Activated T-helper 9 cell treated with anti-CD3 and anti-CD28 coated beads, Interleukin-2, amount 50 U/mL, for 16 hours (primary cell): ENCODE results near the gene FCER2.

Experiments used
- DNase-seq: peaks from one replicate; pipeline ENCODE4 v3.0.0-alpha.2; 2020; ENCODE audit warnings: low read depth

The FCER2 gene

DNA sequence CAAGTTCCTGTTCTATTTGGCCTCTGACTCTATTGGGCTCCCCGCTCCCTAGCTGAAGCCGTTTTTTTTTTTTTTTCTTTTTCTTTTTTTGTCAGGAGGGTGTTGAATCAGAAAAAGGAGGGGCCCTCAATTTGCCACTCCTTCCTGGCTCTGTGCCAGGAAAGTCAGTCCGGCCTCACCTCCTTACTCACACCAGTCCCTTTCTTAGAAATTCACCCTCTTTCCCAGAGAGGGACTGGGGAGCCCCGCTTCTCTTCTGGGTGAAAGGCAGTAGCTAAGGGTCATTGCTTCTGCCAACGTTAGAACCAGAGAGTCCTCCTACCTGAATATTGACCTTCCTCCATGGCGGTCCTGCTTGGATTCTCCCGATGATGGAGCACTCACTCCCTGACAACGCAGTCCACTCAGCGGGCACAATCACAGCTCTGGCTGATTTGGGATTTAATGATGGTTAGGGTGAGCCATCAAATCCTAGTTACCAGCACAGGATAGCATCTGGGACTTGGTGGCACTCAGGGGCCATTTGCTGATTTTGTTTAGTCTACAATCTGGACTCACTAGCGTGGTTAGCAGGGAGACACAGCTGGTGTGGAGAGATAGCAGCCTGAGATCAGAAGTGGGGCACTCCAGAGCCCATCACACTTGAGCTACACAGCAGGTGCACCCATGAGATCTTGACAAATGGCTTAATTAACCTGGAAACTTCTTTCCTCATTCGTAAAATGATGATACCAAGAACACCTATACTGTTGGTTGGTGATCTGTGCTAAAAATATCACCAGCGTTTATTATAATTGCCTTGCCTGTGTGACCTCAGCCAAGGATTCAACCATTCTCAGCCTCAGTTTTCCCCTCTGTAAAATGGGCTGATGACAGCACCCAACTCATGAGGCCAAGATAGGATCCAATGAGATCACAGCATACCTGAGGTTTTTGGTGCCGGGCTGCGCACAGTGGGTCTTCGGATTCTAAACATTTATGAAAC lies 2.2 kb downstream of the FCER2 start:
- no peak for DNase-seq

DNA sequence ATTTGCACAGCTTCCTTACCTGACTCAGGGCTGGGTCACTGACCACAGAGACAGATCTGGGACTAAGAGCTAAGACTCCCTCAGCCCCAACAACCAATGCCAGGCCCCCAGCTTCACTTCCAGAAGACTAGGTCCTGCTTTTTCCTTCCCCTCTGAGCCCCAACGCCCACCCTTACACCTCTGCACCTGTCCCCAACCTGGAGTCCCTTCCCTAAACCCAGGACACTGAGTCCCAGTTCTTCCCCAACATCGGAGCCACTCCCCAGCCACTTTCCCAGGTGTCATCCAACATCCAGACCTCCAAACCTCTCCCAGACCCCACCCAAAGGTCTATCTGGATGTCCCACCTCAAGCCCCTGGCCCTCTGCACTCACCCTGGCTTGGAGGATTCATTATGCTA lies 2.9 kb downstream of the FCER2 start:
- DNase-seq = no peak

DNA sequence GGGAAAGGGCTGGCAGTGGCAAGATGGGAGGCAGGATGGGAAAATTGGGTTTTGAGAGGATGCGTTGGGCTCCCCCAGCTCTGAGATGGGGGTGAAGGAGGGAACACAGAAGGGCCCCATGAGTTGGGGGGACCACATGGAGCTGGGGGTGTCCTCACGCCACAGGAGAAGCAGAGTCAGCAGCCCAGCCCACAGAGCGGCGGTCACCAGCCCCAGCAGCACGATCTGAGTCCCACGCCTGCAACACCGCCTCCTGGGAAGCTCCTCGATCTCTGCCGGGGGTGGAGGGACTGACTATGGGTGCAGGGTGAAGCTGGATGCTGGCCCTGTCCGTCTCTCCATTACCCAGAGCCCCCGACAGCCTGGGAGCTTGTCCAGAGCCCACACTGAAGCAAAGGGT lies 3.3 kb downstream of the FCER2 start:
- no peak for DNase-seq

DNA sequence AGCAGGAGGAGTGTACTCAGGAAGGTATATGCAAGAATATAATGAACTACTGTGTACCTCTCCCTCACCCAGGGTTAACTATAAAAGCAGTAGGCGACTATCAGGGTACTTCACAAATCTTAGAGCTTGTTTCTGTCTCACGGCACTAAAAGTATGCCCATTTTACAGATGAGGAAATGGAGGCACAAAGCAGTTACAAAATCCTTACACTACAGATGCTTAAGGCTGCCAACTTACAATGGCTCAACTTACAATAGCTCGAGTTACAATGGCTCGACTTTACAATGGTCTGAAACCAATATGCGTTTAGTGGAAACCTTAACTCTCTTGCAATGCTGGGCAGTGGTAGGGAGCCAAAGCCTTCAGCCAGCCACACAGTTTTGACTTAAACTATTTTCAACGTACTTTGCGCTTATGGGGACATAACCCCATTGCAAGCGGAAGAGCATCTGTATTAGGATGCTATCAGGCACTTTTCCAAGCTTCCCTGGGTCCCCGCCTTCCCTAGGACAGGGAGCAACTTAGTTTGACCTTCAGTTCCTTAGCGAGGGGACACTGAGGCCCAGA lies 4.1 kb downstream of the FCER2 start:
- no peak for DNase-seq

DNA sequence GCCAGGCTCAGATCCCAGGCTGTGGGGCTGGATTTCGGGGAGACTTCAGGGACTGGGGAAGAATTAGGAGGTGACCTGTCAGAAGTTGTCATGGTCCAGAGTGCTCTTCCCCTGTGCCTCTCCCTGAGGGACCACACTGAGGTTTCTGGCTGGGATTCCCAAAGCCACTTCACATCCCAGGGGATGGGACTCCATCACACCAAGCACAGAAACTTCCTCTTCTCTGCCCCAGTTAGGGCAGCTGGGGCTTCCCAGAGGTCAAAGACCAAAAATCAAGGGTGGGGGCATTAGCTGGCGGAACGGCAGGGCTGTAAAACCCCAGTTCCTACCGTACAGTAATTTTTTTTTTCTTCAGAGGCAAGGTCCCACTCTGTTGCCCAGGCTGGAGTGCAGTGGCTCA lies 7.4 kb downstream of the FCER2 start:
- DNase-seq = no peak

DNA sequence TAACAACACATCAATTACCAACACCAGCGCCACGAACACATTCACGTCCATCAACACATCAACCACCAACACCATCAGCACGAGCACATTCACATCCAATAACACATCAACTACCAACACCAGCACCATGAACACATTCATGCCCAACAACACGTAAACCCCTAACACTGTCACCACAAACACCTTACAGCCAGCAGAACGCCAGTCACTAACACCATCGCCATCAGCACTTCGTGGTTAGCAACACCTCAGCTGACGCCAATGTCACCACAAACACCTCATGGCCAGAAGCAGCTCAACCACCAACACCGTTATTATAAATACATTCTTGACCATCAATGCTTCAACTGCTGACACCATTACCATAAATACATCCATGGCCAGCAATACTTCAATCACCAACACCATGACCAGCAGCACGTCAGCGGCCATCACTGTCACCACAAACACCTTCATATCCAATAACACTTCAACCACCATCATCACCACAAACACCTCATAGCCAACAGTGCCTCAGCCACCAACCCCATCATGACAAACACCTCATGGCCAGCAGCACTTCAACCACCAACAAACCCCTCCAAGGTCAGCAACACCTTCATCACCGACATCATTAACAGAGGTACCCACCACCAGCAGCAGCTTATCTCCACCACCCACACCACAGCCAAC lies 9.4 kb downstream of the FCER2 start:
- no peak for DNase-seq

DNA sequence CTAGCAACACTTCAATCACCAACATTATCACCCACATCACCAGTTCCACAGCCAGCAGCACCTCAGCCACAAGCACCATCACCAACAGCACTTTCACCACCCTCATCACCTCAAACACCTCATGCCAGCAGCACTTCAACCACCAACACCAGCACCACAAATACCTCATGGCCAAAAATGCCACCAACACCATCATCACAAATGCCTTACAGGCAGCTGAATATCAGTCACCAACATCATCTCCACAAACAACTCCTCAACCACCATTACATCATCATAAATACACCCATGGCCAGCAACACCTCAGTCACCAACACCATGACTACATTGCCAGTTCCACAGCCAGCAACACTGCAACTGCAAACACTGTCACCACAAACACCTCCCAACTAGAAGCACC lies 10.4 kb downstream of the FCER2 start:
- no peak for DNase-seq

DNA sequence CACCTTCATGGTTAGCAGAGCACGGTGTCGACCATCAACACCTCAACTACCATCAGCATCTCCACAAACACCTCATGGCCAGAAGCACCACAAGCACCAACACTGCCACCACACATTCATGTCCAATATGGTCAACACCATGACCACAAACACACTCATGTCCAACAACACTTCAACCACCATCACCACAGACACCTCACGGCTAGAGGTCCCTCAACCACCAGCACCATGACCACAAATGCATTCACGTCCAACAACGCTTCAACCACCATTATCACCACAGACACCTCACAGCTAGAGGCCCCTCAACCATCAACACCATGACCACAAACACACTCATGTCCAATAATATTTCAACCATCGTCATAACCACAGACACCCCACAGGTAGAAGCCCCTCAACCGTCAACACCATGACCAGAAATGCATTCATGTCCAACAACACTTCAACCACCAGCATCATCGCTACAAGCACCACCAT lies 11.1 kb downstream of the FCER2 start:
- no peak for DNase-seq

DNA sequence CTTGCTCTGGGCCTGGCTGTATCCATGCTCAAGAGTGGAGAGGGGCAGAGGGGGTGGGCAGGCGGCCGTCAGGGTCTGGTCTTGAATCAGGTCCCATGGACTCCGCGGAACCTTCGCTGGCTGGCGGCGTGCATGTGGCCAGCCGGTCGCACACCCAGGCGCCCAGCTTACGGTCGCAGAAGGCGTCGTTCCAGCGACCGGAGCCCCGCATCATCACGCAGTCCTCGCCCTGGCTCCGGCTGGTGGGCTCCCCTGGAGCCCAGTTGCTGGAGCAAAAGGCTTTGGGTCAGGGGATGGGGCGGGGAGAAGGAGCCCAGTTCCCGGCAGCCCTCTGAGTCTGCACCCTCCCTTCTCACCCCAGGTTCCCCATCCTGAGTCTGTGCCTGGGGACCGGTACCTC lies 12.8 kb downstream of the FCER2 start:
- DNase-seq = no peak

DNA sequence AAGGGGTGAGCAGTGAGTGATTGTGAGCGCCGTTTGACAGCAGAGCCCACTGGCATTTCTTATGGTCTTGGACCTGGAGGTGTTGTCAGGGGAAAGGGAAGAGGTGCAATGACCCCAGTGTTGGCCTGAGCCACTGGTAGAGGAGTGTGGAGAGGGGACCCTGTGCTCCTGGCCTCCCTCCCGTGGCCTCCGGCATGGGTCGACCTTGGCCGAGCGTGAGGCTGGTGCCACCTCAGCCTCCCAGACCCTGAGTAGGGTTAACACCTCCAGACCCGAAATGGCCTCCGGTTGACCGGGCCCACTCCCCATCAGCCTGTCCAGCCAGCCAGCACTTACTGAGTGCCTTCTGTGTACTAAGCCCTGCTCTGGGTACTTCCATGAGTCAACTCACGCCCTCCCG lies 14.8 kb downstream of the FCER2 start:
- no peak for DNase-seq

DNA sequence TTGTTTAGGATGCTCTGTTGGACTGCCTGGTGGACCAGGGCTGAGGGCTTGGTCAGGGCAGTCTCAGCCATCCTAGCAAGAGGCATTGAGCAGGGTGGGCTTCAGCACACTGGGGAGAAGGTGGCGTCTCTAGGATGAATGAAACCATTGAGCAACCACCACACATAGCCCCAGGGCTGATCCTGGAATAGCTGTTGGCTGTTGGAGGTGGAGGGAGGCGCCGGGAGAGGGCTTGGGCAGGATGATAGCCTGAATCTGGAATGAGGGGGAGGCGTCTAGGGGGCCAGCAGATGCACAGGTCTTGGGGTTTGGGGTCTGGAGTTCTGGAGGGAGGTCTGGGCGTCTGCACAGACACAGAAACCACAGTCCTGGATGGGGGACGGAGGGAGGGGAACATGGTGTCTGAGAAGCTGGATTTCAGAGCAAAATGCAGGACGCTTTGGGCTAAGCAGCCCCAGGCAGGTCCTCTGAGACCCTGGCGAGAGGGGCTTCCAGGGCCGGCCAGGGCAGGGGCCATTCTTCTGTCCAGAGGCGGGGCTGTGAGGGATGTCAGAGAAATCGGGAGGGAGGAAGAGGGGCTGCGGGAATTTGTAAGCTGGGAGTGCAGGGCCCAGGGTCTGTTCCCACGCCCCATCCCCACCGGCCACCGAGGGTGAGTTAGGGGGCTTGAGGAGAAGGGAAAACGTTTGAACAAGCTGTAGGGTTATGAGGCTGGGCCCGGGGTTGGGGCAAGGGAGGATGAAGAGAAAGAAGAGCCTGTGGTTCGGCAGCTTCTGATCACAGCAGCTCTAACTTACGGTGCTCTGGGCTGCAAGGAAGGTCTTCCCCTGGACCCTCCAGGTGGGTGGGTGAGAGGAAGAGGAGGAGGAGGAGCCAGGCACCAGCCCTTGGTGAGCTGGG lies 16.1 kb downstream of the FCER2 start:
- no peak for DNase-seq

DNA sequence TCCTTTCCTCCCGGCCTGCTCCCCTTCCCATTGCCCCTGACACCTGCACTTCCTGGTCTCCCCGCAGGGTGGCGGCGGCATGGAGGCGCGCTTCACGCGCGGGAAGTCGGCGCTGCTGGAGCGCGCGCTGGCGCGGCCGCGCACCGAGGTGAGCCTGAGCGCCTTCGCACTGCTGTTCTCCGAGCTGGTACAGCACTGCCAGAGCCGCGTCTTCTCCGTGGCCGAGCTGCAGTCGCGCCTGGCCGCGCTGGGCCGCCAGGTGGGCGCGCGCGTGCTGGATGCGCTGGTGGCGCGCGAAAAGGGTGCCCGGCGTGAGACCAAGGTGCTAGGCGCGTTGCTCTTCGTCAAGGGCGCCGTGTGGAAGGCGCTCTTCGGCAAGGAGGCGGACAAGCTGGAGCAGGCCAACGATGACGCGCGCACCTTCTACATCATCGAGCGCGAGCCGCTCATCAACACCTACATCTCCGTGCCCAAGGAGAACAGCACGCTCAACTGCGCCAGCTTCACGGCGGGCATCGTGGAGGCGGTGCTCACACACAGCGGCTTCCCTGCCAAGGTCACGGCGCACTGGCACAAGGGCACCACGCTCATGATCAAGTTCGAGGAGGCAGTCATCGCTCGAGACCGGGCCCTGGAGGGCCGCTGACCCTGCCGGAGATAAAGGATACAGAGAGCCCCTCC lies 19.6 kb downstream of the FCER2 start:
- no peak for DNase-seq

DNA sequence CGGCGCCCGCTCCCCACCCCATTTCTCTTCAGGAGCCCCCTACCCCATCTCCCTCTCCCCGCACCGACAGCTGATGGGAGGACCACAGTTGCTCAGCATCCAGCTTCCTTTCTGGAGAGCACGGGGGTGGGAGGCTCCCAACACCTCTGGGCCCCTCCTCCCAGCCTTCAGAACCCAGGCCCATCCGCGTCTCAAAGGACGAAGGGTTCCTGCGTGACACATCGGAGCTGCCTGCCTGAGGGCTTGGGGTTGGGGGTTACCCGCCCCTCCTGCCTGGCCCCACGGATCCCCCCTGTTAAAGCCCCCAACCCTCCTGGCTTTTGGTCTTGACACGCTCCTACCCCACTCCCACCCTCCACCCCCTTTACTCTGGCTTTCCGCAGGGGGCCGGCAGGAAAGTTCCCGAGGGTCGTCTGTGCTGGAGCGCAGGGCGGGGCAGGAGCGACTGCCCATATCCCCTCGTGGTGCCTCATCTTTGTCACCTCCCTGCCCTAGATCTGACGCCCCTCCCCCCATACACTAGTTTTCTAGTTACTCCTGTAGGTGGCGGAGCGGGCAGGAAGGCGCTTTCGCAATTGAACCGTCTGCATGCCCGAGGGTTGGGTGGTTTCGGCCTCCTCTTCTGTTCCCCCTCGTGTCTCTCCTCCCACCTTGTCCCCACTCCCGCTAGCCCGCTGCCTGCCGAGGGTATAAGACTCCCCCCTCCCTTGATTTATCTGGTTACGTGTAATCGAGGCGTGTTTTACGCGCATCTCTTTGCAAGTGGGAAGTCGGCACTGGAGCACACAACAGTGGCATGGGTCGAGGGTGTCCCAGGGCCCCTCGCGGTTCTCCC lies 20.4 kb downstream of the FCER2 start:
- DNase-seq = peak; percentile 73

DNA sequence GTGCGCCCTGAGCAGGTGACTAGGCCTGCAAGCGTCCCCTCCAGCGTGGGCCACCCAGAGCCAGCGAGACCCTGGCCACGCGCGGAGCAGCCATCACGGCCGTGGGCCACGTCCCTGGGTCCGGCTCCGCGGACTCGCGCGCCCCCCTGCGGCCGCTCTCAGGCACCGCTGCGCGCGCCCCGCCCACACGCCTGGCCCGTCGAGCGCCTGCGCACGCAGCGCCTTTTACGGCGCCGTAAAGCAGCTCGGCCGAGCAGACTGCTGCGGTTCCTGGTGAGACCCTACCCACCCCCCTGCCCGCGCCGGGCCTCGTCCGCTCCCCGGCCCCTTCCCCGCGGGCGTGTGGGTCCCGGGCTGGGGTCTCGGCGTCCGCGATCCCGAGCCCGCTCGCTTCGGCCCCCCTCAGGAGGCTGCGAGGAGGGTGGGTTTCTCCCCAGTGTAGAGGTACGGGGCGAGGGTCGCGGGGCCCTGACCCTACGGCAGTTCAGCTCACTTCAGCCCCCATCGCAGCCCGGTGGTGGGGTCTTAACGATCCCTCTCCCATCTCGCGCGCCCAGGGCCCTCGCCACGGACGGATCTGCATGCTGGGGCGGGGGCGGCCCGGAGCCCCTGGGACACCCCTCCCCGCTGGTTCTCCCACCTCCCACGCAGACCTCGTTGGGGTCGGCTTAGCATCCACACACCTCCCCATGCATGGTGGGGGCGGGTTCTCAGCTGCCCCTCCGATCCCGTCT lies 21.2 kb downstream of the FCER2 start, which contains the start of gene TRAPPC5:
Gene TRAPPC5, plus strand, starts transcription at position 228 of the 734 bp plus-strand sequence. CDS start 1,421 bp downstream, outside the sequence.
- peak; percentile 83 for DNase-seq

DNA sequence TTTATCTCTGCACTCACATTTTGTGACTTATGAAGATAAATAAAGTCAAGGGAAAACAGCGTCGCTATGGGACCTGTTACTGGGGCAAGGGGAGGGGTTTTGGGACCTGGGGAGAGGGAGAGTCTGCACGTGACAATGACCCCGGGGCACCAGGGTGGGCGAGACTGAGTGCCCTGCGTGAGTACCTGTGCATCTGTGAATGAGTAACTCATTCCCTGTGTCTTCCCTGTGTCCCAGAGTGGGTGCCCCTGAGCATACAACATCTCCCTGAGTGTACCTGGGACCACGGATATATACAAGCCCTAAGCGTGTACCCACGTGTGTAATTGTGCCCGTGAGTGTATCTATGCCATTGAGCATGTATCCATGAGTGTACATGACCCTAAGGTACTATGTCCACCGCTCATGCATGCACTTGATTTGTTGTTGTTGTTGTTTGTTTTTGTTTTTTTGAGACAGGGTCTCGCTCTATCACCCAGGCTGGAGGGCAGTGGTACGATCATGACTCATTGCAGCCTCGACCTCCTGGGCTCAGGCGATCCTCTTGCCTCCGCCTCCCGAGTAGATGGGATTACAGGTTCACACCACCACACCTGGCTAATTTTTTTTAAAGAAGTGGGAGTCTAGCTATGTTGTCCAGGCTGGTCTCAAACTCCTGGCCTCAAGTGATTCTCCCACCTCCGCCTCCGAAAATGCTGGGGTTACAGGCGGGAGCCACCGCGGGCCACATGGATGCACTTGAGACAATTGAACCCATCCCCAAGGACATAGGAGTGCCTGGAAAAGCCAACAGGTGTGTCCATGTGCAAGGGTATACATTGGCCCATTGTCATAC lies 21.9 kb downstream of the FCER2 start:
- no peak for DNase-seq

DNA sequence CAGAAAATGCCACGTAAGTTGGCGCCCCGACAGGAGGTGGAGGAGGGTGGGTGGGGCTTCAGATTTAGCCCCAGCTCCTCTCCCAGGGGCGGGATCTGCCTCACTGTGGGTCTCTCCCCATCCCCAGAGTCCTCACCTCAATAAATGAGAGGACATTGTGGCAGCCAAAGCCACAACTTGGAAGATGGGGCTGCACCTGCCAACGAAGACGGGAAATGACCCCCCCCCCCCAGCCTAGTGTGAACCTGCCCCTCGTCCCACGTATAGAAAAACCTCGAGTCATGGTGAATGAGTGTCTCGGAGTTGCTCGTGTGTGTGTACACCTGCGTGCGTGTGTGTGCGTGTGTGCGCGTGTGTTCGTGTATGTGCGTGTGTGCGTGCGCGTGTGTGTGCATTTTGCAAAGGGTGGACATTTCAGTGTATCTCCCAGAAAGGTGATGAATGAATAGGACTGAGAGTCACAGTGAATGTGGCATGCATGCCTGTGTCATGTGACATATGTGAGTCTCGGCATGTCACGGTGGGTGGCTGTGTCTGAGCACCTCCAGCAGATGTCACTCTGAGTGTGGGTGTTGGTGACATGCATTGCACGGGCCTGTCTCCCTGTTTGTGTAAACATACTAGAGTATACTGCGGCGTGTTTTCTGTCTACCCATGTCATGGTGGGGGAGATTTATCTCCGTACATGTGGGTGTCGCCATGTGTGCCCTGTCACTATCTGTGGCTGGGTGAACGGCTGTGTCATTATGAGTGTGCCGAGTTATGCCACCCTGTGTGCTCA lies 22.8 kb downstream of the FCER2 start:
- DNase-seq = peak; percentile 51

DNA sequence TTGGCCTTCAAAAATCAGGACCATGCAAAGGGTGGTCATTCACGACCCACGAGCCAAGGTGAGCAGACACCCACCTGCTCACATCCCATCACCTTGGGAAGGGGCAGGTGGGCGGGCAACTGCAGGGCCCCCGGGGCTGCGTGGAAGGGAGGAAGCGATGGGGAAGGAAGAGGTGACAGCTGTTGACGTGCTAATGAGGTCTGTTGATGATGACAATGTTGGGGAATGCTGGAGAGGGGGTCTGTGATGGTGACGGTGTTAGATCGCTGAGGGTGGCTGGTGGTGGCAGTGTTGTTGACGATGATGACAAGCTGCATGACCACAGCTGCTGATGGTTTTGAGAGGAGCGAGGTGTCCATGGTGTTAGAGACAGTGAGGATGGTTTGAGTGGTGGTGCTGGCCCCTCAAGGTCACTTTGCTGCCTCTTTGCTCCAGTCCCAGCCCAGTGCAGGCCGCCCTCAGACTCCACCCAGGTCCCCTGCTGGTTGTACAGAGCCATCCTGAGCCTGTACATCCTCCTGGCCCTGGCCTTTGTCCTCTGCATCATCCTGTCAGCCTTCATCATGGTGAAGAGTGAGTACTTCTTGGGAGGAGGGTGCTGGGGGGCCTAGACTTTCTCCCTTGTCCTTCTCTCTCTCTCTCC lies 24.1 kb downstream of the FCER2 start:
- no peak for DNase-seq
